GM13976 (cell line): ENCODE measurements around the gene IQCE.

Source experiments
- DNase-seq: peaks from one replicate; pipeline ENCODE4 v3.0.0; 2012; ENCODE audit warnings: low spot score
- CTCF ChIP-seq: IDR thresholded peaks from 2 replicates; pipeline ENCODE4 v1.5.1; 2012; ENCODE audit warnings: borderline replicate concordance, mild to moderate bottlenecking; ENCODE audit not compliant: insufficient read depth; ENCODE audit errors: extremely low read depth, missing control alignments, control extremely low read depth
- in situ Hi-C: fragments of 300-500 bp; cut with MboI; formaldehyde crosslinking; loops from one replicate; pipeline ENCODE4 v1.12.0; 2022; ENCODE audit warnings: low sequenced_read_pairs, mixed read lengths, inconsistent platforms; ENCODE audit not compliant: unreplicated experiment

Gene IQCE

GRCh38 chr7:2602406-2603043 lies 43.7 kb downstream of the IQCE start:
- TF ChIP-seq CTCF: no peak
- DNase-seq: no peak
- in situ Hi-C loops: no loop called here

GRCh38 chr7:2603044-2603965 lies 44.5 kb downstream of the IQCE start:
- in situ Hi-C loops: no loop called here
- DNase-seq: no peak
- TF ChIP-seq CTCF: no peak

- TF ChIP-seq CTCF: no peak
- in situ Hi-C loops: no loop called here
- no peak for DNase-seq
Observed at GRCh38 chr7:2604608-2605174, 45.9 kb downstream of the IQCE start.

GRCh38 chr7:2605608-2606538 lies 47.1 kb downstream of the IQCE start:
- DNase-seq: no peak
- TF ChIP-seq CTCF: no peak

GRCh38 chr7:2606539-2606936 lies 47.8 kb downstream of the IQCE start:
- DNase-seq: no peak
- in situ Hi-C loops: no loop called here
- TF ChIP-seq CTCF: no peak

More at GRCh38 chr7:2605608-2606538, 47.1 kb downstream of the IQCE start:
- in situ Hi-C loops: no loop called here
